ENCODE measurements around the gene ETV5.
"Not testable (repeated sequence)": the region's sequence is repeated elsewhere in the genome, so short reads cannot be mapped to it uniquely, and the experiment has no call there.

DNA sequence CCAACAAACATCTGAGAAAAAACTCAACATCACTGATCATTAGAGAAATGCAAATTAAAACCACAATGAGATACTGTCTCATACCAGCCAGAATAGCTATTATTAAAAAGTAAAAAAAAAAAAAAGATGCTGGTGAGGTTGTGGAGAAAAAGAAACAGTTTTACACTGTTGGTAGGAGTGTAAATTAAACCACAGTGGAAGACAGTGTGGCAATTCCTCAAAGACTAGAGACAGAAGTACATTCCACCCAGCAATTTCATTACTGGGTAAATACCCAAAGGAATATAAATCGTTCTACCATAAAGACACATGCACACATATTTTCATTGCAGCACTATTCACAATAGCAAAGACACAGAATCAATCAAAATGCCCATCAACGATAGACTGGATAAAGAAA, 89.6 kb downstream of the ETV5 start:
- TF ChIP-seq, protein P1, sequence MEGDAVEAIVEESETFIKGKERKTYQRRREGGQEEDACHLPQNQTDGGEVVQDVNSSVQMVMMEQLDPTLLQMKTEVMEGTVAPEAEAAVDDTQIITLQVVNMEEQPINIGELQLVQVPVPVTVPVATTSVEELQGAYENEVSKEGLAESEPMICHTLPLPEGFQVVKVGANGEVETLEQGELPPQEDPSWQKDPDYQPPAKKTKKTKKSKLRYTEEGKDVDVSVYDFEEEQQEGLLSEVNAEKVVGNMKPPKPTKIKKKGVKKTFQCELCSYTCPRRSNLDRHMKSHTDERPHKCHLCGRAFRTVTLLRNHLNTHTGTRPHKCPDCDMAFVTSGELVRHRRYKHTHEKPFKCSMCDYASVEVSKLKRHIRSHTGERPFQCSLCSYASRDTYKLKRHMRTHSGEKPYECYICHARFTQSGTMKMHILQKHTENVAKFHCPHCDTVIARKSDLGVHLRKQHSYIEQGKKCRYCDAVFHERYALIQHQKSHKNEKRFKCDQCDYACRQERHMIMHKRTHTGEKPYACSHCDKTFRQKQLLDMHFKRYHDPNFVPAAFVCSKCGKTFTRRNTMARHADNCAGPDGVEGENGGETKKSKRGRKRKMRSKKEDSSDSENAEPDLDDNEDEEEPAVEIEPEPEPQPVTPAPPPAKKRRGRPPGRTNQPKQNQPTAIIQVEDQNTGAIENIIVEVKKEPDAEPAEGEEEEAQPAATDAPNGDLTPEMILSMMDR (IDR thresholded peaks at IDR 0.05; ENCODE audit: low read depth, low read length, missing input control), result not testable (repeated sequence)
- TF ChIP-seq SP1 (IDR thresholded peaks at IDR 0.05); RAD21 (IDR thresholded peaks at IDR 0.05); EGR1 (IDR thresholded peaks at IDR 0.05; ENCODE audit: low read depth in 2 of 2); JUND (IDR thresholded peaks at IDR 0.05); FOXA1 (IDR thresholded peaks at IDR 0.05): not testable (repeated sequence)
- TF ChIP-seq, protein P2, sequence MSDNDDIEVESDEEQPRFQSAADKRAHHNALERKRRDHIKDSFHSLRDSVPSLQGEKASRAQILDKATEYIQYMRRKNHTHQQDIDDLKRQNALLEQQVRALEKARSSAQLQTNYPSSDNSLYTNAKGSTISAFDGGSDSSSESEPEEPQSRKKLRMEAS (IDR thresholded peaks at IDR 0.05), result not testable (repeated sequence)
- TF ChIP-seq, protein P3, sequence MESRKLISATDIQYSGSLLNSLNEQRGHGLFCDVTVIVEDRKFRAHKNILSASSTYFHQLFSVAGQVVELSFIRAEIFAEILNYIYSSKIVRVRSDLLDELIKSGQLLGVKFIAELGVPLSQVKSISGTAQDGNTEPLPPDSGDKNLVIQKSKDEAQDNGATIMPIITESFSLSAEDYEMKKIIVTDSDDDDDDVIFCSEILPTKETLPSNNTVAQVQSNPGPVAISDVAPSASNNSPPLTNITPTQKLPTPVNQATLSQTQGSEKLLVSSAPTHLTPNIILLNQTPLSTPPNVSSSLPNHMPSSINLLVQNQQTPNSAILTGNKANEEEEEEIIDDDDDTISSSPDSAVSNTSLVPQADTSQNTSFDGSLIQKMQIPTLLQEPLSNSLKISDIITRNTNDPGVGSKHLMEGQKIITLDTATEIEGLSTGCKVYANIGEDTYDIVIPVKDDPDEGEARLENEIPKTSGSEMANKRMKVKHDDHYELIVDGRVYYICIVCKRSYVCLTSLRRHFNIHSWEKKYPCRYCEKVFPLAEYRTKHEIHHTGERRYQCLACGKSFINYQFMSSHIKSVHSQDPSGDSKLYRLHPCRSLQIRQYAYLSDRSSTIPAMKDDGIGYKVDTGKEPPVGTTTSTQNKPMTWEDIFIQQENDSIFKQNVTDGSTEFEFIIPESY (IDR thresholded peaks at IDR 0.05), result not testable (repeated sequence)
- TF ChIP-seq, protein P4, sequence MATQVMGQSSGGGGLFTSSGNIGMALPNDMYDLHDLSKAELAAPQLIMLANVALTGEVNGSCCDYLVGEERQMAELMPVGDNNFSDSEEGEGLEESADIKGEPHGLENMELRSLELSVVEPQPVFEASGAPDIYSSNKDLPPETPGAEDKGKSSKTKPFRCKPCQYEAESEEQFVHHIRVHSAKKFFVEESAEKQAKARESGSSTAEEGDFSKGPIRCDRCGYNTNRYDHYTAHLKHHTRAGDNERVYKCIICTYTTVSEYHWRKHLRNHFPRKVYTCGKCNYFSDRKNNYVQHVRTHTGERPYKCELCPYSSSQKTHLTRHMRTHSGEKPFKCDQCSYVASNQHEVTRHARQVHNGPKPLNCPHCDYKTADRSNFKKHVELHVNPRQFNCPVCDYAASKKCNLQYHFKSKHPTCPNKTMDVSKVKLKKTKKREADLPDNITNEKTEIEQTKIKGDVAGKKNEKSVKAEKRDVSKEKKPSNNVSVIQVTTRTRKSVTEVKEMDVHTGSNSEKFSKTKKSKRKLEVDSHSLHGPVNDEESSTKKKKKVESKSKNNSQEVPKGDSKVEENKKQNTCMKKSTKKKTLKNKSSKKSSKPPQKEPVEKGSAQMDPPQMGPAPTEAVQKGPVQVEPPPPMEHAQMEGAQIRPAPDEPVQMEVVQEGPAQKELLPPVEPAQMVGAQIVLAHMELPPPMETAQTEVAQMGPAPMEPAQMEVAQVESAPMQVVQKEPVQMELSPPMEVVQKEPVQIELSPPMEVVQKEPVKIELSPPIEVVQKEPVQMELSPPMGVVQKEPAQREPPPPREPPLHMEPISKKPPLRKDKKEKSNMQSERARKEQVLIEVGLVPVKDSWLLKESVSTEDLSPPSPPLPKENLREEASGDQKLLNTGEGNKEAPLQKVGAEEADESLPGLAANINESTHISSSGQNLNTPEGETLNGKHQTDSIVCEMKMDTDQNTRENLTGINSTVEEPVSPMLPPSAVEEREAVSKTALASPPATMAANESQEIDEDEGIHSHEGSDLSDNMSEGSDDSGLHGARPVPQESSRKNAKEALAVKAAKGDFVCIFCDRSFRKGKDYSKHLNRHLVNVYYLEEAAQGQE (IDR thresholded peaks at IDR 0.05), result not testable (repeated sequence)
